Measurements from ENCODE around the gene SLC39A9.

SLC39A9 gene, protein sequence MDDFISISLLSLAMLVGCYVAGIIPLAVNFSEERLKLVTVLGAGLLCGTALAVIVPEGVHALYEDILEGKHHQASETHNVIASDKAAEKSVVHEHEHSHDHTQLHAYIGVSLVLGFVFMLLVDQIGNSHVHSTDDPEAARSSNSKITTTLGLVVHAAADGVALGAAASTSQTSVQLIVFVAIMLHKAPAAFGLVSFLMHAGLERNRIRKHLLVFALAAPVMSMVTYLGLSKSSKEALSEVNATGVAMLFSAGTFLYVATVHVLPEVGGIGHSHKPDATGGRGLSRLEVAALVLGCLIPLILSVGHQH

GRCh38 chr14:69398053-69398817 lies at the start of gene SLC39A9, which contains the start of gene ERH:
SLC39A9 (plus strand) TSS chr14:69398692; CDS start chr14:69399370, 678 bp downstream.
ERH (minus strand) TSS chr14:69398299; CDS start chr14:69398233, 66 bp downstream.
- peak; percentile 94 for DNase-seq (ENCODE audit: low spot score)

- no peak for DNase-seq (ENCODE audit: low spot score)
Observed at GRCh38 chr14:69349091-69349777, 49.3 kb upstream of the SLC39A9 start.

- DNase-seq (ENCODE audit: low spot score), result no peak
Observed at GRCh38 chr14:69350892-69351291, 47.6 kb upstream of the SLC39A9 start.

DNA sequence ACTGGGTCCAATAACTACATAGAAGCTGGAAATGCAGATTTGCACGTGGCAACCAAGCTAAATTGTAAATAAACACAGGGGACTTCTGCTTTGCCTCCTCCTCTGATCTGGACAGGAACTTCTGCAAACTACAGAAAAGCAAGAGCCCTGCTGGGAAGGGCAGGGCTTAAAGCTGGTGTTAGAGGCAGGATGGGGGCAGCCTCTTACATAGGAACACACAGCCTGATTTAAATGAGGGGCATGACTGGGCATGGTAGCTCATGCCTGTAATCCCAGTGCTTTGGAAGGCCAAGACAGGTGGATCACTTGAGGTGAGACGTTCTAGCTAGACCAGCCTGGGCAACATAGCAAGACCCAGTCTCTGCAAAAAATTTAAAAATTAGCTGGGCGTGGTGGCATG lies 47.1 kb upstream of the SLC39A9 start:
- DNase-seq (ENCODE audit: low spot score), result no peak

DNA sequence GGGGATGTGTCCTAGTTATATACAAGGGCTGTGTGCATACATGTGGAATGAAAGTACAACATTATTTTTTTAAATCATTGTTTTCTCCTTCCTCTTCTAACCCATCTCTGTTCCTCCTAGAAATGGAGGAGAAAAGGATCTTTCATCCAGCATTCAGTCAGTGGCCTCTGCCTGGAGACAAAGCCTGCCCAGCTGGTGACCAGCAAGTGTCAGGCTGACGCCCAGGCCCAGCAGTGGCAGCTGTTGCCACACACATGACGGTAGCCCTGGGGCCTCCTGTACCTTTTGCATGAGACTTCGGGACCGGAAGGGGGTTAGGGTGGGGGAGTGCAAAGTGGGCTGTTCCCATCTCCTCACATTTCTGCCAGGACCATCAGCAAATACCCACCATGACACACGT lies 46.6 kb upstream of the SLC39A9 start:
- no peak for DNase-seq (ENCODE audit: low spot score)

DNA sequence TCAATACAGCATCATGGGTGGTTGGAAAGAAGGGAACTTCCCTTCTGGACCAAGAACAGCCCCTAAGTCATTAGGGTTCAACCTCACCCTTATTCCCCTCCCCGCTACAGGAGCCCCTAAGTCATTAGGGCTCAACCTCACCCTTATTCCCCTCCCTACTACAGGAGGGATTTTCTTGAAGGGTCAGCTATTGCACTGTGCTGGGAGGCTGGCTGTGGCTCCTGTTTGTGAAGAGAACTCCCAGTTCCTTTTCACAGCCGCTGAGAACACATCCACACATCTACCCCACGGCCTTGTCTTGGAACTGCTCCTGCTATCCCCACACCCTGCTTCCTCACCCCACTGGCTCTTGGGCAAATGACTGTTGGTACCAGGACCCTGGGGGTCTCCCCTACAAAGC lies 45.3 kb upstream of the SLC39A9 start:
- DNase-seq (ENCODE audit: low spot score), result no peak

DNA sequence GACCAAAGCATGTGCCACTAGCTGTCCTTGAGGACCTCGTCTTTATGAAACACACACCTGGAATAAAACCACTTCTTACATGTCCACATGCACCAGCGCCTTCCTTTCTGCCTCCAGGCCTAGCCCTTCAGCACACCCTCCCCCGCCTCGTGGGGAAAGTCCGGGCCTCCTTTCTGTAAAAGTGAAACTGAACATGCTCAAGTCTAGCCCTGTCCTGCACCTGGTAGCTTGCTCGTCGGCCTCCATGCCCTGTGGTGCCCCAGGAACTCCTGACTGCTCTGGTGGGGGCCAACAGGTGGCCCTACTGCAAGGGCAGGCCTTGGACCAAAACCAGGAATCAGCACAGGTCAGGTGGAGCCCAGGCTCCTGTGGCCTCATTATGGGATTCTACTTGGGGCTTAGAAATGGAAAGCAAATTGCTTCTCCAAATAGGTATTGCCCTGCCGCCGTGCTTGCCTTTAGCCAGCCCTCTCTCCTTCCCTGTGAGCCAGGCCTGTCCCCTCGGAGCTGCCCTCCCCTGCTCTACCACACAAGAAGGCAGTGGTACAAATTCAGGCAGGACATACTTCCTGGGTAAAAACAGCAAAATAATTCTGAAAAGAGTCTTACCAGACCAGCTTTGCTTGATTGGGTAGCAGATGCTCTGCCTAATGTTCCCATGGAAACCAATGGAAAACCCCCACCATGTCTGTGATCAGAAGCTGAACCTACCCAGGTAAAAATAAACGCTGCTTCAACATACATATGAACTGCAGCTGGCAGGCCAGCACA lies 43.9 kb upstream of the SLC39A9 start:
- DNase-seq (ENCODE audit: low spot score), result peak; percentile 38

DNA sequence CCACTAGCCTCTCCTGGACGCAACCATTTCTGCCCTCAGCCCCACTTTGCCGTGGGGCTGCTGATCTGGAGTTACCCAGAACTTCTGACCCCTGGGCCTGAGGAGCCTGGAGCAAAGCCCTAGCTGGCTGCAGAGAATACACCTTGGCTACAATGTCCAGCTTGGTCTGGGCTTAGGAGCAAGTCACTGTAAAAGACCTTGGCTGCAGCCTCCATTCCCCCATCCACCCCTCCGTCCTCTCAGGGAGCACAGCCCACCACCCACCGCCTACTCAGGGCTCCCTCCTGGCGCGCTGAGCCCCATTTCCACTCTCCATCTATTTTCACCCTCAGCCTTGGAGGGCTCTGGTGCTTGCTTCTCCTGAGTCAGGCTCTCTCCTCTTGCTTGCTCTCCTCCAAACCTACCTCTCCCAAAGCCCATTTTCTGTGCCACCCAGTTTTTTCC lies 43.3 kb upstream of the SLC39A9 start:
- no peak for DNase-seq (ENCODE audit: low spot score)

- no peak for DNase-seq (ENCODE audit: low spot score)
Observed at GRCh38 chr14:69355607-69356281, 42.7 kb upstream of the SLC39A9 start.

DNA sequence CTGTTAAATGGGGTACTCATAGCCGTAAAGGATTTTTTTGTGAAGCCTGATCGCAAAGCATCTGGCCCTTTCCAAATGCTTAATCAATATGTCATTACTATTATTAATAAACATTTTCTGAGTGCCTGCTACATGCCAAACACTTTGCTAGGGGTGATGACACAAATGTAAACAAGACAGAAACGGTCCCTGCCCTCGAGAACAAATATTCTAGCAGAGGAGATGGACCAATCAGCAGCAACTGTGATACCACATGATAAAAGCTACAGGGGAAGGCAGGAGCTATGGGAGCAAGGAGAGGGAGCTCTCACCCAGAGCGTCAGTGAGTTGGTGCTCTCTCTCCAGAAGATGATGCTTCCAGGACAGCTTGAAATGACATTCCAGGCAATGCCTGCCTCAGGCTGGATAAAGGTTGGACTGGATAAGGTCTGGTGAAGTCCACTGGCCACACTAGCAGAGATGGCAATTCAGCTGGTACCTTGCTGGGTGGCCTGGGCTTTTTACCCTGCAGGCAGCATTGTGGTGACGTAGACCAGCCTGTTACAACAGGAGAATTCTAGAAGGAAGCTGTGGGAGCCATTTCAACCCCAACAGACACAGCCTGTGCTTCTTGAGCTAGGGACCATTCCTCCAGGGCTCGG lies 41.5 kb upstream of the SLC39A9 start:
- DNase-seq (ENCODE audit: low spot score), result no peak

- DNase-seq (ENCODE audit: low spot score), result no peak
Observed at GRCh38 chr14:69357544-69358200, 40.8 kb upstream of the SLC39A9 start.

DNA sequence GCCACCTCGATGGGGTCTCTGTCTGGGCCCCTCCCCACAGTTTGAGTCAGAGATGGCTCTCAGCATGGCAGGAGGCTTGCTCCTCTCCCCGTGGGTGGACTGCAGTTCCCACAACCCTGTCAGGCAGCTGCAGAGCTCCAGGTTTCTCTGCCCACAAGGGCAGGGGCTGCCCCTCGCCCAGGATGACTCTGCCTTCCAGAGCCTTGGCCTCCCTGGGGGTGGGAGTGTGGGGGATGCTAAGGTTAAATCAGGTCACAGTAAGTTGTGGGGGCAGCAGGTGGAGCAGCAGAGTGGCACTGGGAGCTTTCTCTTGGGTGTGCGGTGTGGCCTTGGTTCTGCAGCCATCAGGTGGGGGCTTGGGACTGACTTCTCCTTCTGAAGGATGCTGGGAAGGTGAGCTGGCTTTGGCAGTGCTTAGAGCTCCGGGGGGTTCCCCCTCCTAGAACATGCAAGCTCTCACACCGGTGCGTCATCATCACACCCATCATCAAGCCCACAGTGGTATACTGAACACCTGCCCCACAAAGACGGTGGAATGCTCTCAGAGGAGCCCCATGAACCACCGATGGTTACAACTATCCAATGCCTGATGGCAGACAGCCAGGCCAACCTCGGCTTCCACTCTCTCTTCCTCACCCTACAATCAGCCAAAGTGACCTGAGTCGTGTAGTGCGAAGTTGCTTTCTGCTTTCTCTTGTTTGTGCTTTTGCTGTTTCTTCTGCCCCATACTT lies 40.1 kb upstream of the SLC39A9 start:
- DNase-seq (ENCODE audit: low spot score), result no peak

- DNase-seq (ENCODE audit: low spot score), result no peak
Observed at GRCh38 chr14:69358966-69359365, 39.5 kb upstream of the SLC39A9 start.

- no peak for DNase-seq (ENCODE audit: low spot score)
Observed at GRCh38 chr14:69360438-69361108, 37.9 kb upstream of the SLC39A9 start.

DNA sequence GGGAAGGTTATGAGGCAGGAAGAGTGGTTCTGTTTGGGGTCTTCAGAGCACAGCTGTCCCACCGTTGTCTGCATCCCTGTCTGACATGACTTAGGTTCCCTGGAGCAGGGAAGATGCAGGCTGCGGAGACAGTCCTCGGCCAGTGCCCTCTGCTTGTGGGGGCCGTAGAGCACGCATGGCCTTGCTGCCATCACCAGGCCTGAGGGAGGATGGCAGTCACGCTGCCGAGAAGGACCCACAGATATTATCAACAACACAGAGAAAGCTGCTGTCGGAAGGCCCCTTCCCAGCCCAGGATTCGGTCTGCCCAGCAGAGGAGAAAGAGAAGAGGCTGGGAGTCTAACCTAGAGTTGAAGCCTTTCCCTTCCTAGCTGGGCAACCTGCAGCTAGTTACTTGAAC lies 35.4 kb upstream of the SLC39A9 start:
- DNase-seq (ENCODE audit: low spot score), result no peak

GRCh38 chr14:69363964-69364363 lies 34.5 kb upstream of the SLC39A9 start:
- no peak for DNase-seq (ENCODE audit: low spot score)

- DNase-seq (ENCODE audit: low spot score), result no peak
Observed at GRCh38 chr14:69364378-69364777, 34.1 kb upstream of the SLC39A9 start.

DNA sequence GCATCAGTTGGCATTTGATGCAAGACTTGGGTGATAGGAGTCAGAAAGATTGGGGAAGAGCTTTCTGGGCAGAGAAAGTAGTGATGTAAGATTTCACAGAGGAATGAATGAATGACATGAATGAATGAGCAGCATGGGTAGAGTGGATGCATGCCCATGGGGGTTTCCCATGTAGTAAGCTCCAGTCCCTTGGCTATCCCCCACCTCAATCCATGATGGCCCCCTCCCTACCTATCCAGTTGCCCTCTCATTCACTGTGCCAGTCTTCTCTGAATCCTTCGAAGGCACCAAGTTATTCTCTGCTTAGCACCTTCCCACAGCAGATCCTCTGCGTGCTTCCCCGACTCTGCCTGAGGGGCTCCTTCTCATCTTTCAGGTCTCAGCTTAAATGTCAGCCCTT lies 32.4 kb upstream of the SLC39A9 start:
- no peak for DNase-seq (ENCODE audit: low spot score)

GRCh38 chr14:69366761-69367160 lies 31.7 kb upstream of the SLC39A9 start:
- DNase-seq (ENCODE audit: low spot score), result no peak
